ENCODE results near the gene LRWD1.

DNA sequence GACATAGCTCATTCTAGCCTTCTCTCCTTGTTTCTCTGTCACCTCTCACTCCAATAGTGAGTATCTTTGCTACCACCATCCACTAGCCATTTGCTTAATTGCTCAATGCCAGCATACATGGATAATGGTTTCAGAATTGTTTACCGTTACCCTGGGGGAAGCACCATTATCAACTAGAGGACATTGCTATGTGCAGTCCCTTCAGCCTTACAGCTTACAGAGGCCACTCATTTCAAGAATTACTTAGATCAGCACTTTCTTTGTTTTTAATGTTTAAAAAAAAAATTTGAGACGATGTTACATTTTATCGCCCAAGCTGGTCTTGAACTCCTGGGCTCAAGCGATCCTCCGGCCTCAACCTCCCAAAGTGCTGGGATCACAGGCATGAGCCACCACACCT, 46.2 kb upstream of the LRWD1 start:
- TF ChIP-seq POLR2AphosphoS5 (IDR thresholded peaks at IDR 0.05) (no peak), CTCF (IDR thresholded peaks at IDR 0.05) (no peak)
